GM12878 (cell line): ENCODE results near the gene PADI4. TPM values are rescaled to one million over a fixed set of nuclear protein-coding genes. Genes with fewer than 3 reads are reported as not detected.

ENCODE experiments used
- ATAC-seq: fragments of 200-7000 bp; cut with Tn5 transposase; 3 replicates; pipeline ENCODE4 v1.9.1; 2020; ENCODE audit warnings: mild to moderate bottlenecking, moderate library complexity
- BruUV-seq: library from RNA; stranded (reverse); fragments of 400-500 nt; replicated peaks from 2 replicates; lab custom pipeline; 2021; lab: Mats Ljungman, UMichigan
- CTCF ChIA-PET: fragments of 300-600 bp; sonication (Branson Sonifier 250); formaldehyde crosslinking; extraction: SDS; loops from one replicate; lab custom pipeline; 2021; ENCODE audit warnings: inconsistent platforms; lab: Yijun Ruan, JAX
- POLR2A ChIA-PET: fragments of 350-600 bp; formaldehyde crosslinking; extraction: SDS; loops from one replicate; lab custom pipeline; 2021; ENCODE audit warnings: inconsistent platforms; lab: Charles Lee
- RAD21 ChIA-PET: fragments of 300-600 bp; sonication (Branson Sonifier 250); formaldehyde crosslinking; loops from one replicate; lab custom pipeline; 2023; ENCODE audit warnings: antibody characterized with exemption; ENCODE audit not compliant: unreplicated experiment; lab: Charles Lee
- SMC1A ChIA-PET: fragments of 300-600 bp; sonication (Branson Sonifier 250); formaldehyde crosslinking; loops from one replicate; lab custom pipeline; 2023; ENCODE audit not compliant: unreplicated experiment, uncharacterized antibody; lab: Charles Lee
- DNase-seq: peaks from one replicate; pipeline ENCODE4 v3.0.0-alpha.2; 2011; ENCODE audit warnings: low read depth, low spot score
- FAIRE-seq: peaks from 3 replicates; lab custom pipeline; 2011; peaks lifted over from hg19 to GRCh38; lab: Jason Lieb, UNC
- H2AFZ ChIP-seq: 2 replicates; pipeline ENCODE4 v1.6.0; 2011; ENCODE audit warnings: low read depth, low read length, control low read depth; ENCODE audit not compliant: control insufficient read depth
- H3K27ac ChIP-seq: 2 replicates; pipeline ENCODE4 v1.5.1; 2011; ENCODE audit warnings: control low read depth; ENCODE audit not compliant: control insufficient read depth, insufficient read depth
- H3K27me3 ChIP-seq, 2 experiments: replicated peaks in 1 of 2; 2 replicates each; pipeline versions ENCODE4 v1.6.0 to v1.6.1; 2011; ENCODE audit warnings: low read length in 1 of 2; ENCODE audit not compliant: control insufficient read depth in 2 of 2, insufficient read depth in 2 of 2
- H3K36me3 ChIP-seq, 2 experiments: 2 replicates each; pipeline ENCODE4 v1.5.1; 2011; ENCODE audit warnings: low read length in 1 of 2; ENCODE audit not compliant: control insufficient read depth in 2 of 2, insufficient read depth in 2 of 2
- H3K4me1 ChIP-seq: 2 replicates; pipeline ENCODE4 v1.6.1; 2011; ENCODE audit warnings: mild to moderate bottlenecking, low read length, moderate library complexity, mixed read lengths; ENCODE audit not compliant: control insufficient read depth, insufficient read depth
- H3K4me2 ChIP-seq: 2 replicates; pipeline ENCODE4 v1.6.0; 2011; ENCODE audit warnings: control low read depth; ENCODE audit not compliant: control insufficient read depth, insufficient read depth
- H3K4me3 ChIP-seq: fragments of 200-600 bp; sonication (generic); 2 replicates; pipeline ENCODE4 v1.5.1; 2016
- H3K79me2 ChIP-seq: 2 replicates; pipeline ENCODE4 v1.6.0; 2011; ENCODE audit warnings: low read length; ENCODE audit not compliant: control insufficient read depth, insufficient read depth
- H3K9ac ChIP-seq: 2 replicates; pipeline ENCODE4 v1.8.0; 2011; ENCODE audit warnings: low read length, control low read depth, mixed read lengths; ENCODE audit not compliant: control insufficient read depth, insufficient read depth
- H3K9me3 ChIP-seq: replicated peaks from 3 replicates; pipeline ENCODE4 v1.5.1; 2011; ENCODE audit warnings: mild to moderate bottlenecking, low read length; ENCODE audit not compliant: control insufficient read depth, insufficient read depth
- H4K20me1 ChIP-seq: 2 replicates; pipeline ENCODE4 v1.6.0; 2011; ENCODE audit not compliant: control insufficient read depth, insufficient read depth
- CBFB ChIP-seq: IDR thresholded peaks from 2 replicates; pipeline ENCODE4 v1.6.1; 2016; ENCODE audit warnings: antibody characterized with exemption, low read depth
- CBX5 ChIP-seq: sonication (generic); IDR thresholded peaks from 2 replicates; pipeline ENCODE4 v1.6.1; 2016; ENCODE audit warnings: low read depth, moderate library complexity, mild to moderate bottlenecking, inconsistent platforms
- CREB1 ChIP-seq: IDR thresholded peaks from 2 replicates; pipeline ENCODE4 v1.6.1; 2012; ENCODE audit warnings: low read depth, mild to moderate bottlenecking, inconsistent platforms
- DPF2 ChIP-seq: fragments of 450-650 bp; IDR thresholded peaks from 2 replicates; pipeline ENCODE4 v1.6.1; 2017; ENCODE audit warnings: mild to moderate bottlenecking
- KDM1A ChIP-seq: fragments of 200-600 bp; sonication (generic); IDR thresholded peaks from 2 replicates; pipeline ENCODE4 v1.6.1; 2016; ENCODE audit warnings: borderline replicate concordance
- POLR2A ChIP-seq: IDR thresholded peaks from 2 replicates; pipeline ENCODE4 v1.6.1; 2011; ENCODE audit warnings: low read depth, mild to moderate bottlenecking, low read length
- RBBP5 ChIP-seq: fragments of 200-600 bp; sonication (generic); conservative IDR thresholded peaks from 2 replicates; pipeline ENCODE4 v1.6.1; 2016
- SIX5 ChIP-seq: IDR thresholded peaks from 2 replicates; pipeline ENCODE4 v1.6.1; 2011; ENCODE audit warnings: mild to moderate bottlenecking, low read depth, low read length, moderate library complexity; ENCODE audit not compliant: severe bottlenecking
- WRNIP1 ChIP-seq: IDR thresholded peaks from 2 replicates; pipeline ENCODE4 v1.6.1; 2011; ENCODE audit warnings: low read depth, low read length, improper control_type of control experiment, borderline replicate concordance
- ZBED1 ChIP-seq: IDR thresholded peaks from 2 replicates; pipeline ENCODE4 v1.6.1; 2016; ENCODE audit warnings: borderline replicate concordance
- WGBS: methylation state at CpG from one replicate; pipeline ENCODE4 v1.1.6; 2016; ENCODE audit warnings: low lambda C conversion rate; ENCODE audit not compliant: insufficient replicate concordance, insufficient coverage; ENCODE audit errors: missing lambda C conversion rate; 5-methylcytosine and 5-hydroxymethylcytosine counted together
- in situ Hi-C: fragments of 300-500 bp; cut with MboI; formaldehyde crosslinking; loops from 9 replicates; pipeline ENCODE4 v1.14.3; 2018; ENCODE audit warnings: mixed read lengths
- intact Hi-C: fragments of 100-400 bp; cut with micrococcal nuclease; formaldehyde crosslinking; loops from one replicate; pipeline ENCODE4 v1.14.2; 2022; ENCODE audit not compliant: unreplicated experiment
- polyA plus RNA-seq, 11 experiments: library from polyadenylated mRNA; depleted of rRNA in 4 of 11; unstranded in 6 of 11; stranded (reverse) in 5 of 11; fragments of >200 nt; fragmentation: Nextera tagmentation in 4 of 11; fragmentation: Illumina TruSeq in 1 of 11; extraction: Ambion mirVana in 4 of 11; extraction: Trizol in 1 of 11; gene quantifications; 1 replicate in 1 of 11; 2 replicates in 10 of 11; pipeline versions ENCODE4 v1.2.1 to v1.2.3, GENCODE V29; 2011 to 2016; ENCODE audit warnings: inconsistent platforms in 2 of 11, missing spikeins in 2 of 11, low read depth in 1 of 11
- total RNA-seq, 4 experiments: library from RNA; depleted of rRNA in 3 of 4; stranded (reverse); fragments of >200 nt in 3 of 4; fragmentation: Illumina TruSeq in 1 of 4; extraction: Trizol in 1 of 4; gene quantifications; 2 replicates each; pipeline versions ENCODE4 v1.2.1 to v1.2.3, GENCODE V29; 2013 to 2021

Gene PADI4
- total and polyA plus RNA-seq, 10 of the 15 experiments (the other 5 are each of a cell fraction or from before 2014, with no cell fraction given), result 0.08 to 0.47 (median 0.15) TPM; not detected in 3

GRCh38 chr1:17307329-17307728 lies 668 bp upstream of the PADI4 start:
- no peak for DNase-seq
- no peaks in the 10 kb centered on the region; a peak in 1 of 4 replicates for H3K27me3 ChIP-seq
- intact Hi-C loops, result no loop called here
- H3K4me1 ChIP-seq, result no peaks in the 10 kb centered on the region
- BruUV-seq, result no TSS peak
- TF ChIP-seq DPF2, result no peak
- TF ChIP-seq POLR2A, result no peak
- no peak for TF ChIP-seq ZBED1
- no peak for TF ChIP-seq CREB1
- no peak for TF ChIP-seq CBX5
- TF ChIP-seq WRNIP1, result no peak
- no peak for TF ChIP-seq SIX5
- no peak for TF ChIP-seq RBBP5
- TF ChIP-seq KDM1A, result no peak
- POLR2A ChIA-PET, result no interaction called here
- no peak overlapping the region for H2AFZ ChIP-seq
- H3K36me3 ChIP-seq, result no peaks in the 10 kb centered on the region
- in situ Hi-C loops, result no loop called here
- no peak overlapping the region for H3K27ac ChIP-seq
- H3K9ac ChIP-seq, result no peak overlapping the region
- RAD21 ChIA-PET, result no interaction called here
- 19% methylated on average over 6 of the region's 6 CpGs for WGBS
- no peak overlapping the region for H3K4me2 ChIP-seq
- no peak overlapping the region for H3K4me3 ChIP-seq
- no peaks in the 10 kb centered on the region for H3K9me3 ChIP-seq
- CTCF ChIA-PET, result no interaction called here
- no peaks in the 10 kb centered on the region for H3K79me2 ChIP-seq
- no peaks in the 10 kb centered on the region for H4K20me1 ChIP-seq
- SMC1A ChIA-PET, result no interaction called here
- no peak for FAIRE-seq
- no peak for ATAC-seq

GRCh38 chr1:17308593-17308992 lies 596 bp downstream of the PADI4 start:
- no TSS peak for BruUV-seq
- no peaks in the 10 kb centered on the region for H4K20me1 ChIP-seq
- DNase-seq (no peak), ATAC-seq (no peak), FAIRE-seq (no peak)
- RAD21 ChIA-PET, result no interaction called here
- H3K9me3 ChIP-seq, result no peaks in the 10 kb centered on the region
- intact Hi-C loops (no loop called here), in situ Hi-C loops (no loop called here)
- H3K27ac ChIP-seq, result no peak overlapping the region
- no peak overlapping the region for H3K4me2 ChIP-seq
- no peaks in the 10 kb centered on the region for H3K4me1 ChIP-seq
- SMC1A ChIA-PET, result no interaction called here
- POLR2A ChIA-PET, result no interaction called here
- H3K9ac ChIP-seq, result no peak overlapping the region
- H2AFZ ChIP-seq, result no peak overlapping the region
- CTCF ChIA-PET, result no interaction called here
- H3K4me3 ChIP-seq, result no peak overlapping the region
- WGBS, result 12% methylated on average over 5 of the region's 6 CpGs
- no peaks in the 10 kb centered on the region; a peak in 1 of 4 replicates for H3K27me3 ChIP-seq
- no peak for TF ChIP-seq CBFB
- H3K36me3 ChIP-seq, result no peaks in the 10 kb centered on the region
- no peaks in the 10 kb centered on the region for H3K79me2 ChIP-seq
